Mononuclear cell (primary cell): ENCODE measurements around the gene INSYN1. TPM values are rescaled to one million over a fixed set of nuclear protein-coding genes. Genes with fewer than 3 reads are reported as not detected.
"Not testable (repeated sequence)": the region's sequence is repeated elsewhere in the genome, so short reads cannot be mapped to it uniquely, and the experiment has no call there.

ENCODE experiments used
- H3K27me3 ChIP-seq: 2 replicates; pipeline ENCODE4 v1.6.0; 2011; ENCODE audit warnings: low read length, control low read depth; ENCODE audit not compliant: insufficient read depth
- H3K4me1 ChIP-seq: 2 replicates; pipeline ENCODE4 v1.5.1; 2011; ENCODE audit warnings: mild to moderate bottlenecking, low read length, control low read depth; ENCODE audit not compliant: insufficient read depth
- H3K4me3 ChIP-seq: 2 replicates; pipeline ENCODE4 v1.5.1; 2011; ENCODE audit warnings: mild to moderate bottlenecking, low read length, moderate library complexity
- H3K9me3 ChIP-seq: 2 replicates; pipeline ENCODE4 v1.5.1; 2011; ENCODE audit warnings: low read depth, mild to moderate bottlenecking, control low read depth, low read length
- total RNA-seq: library from RNA; depleted of rRNA; stranded (reverse); fragments of >200 nt; gene quantifications from one replicate; pipeline ENCODE4 v1.2.3, GENCODE V29; 2012

INSYN1 gene
- total RNA-seq, 1 donor, result not detected

GRCh38 chr15:73748730-73749129 is 4.4 kb downstream of the INSYN1 start:
- H3K27me3 ChIP-seq, result peaks cover 11% of the 10 kb centered on the region
- H3K4me1 ChIP-seq, result no peaks in the 10 kb centered on the region
- H3K9me3 ChIP-seq, result no peaks in the 10 kb centered on the region
- no peak overlapping the region for H3K4me3 ChIP-seq

- no peak overlapping the region for H3K4me3 ChIP-seq
- H3K4me1 ChIP-seq, result no peaks in the 10 kb centered on the region
- peaks cover 8% of the 10 kb centered on the region for H3K27me3 ChIP-seq
- H3K9me3 ChIP-seq, result no peaks in the 10 kb centered on the region
Observed at GRCh38 chr15:73747847-73748590, 5.1 kb downstream of the INSYN1 start.

GRCh38 chr15:73746883-73747282 is 6.3 kb downstream of the INSYN1 start:
- Histone ChIP-seq H3K4me3 (no peak overlapping the region), H3K27me3 (peaks cover 5% of the 10 kb centered on the region), H3K9me3 (no peaks in the 10 kb centered on the region), H3K4me1 (no peaks in the 10 kb centered on the region)

GRCh38 chr15:73746261-73746660 is 6.9 kb downstream of the INSYN1 start:
- no peaks in the 10 kb centered on the region for H3K4me1 ChIP-seq
- H3K27me3 ChIP-seq, result peaks cover 3% of the 10 kb centered on the region
- H3K9me3 ChIP-seq, result no peaks in the 10 kb centered on the region
- no peak overlapping the region for H3K4me3 ChIP-seq

- no peak overlapping the region for H3K4me3 ChIP-seq
- H3K4me1 ChIP-seq, result no peaks in the 10 kb centered on the region
- no peaks in the 10 kb centered on the region for H3K9me3 ChIP-seq
- H3K27me3 ChIP-seq, result no peaks in the 10 kb centered on the region
Observed at GRCh38 chr15:73745073-73745472, 8.1 kb downstream of the INSYN1 start.

GRCh38 chr15:73744293-73744692 is 8.9 kb downstream of the INSYN1 start:
- H3K9me3 ChIP-seq, result no peaks in the 10 kb centered on the region
- H3K4me1 ChIP-seq, result no peaks in the 10 kb centered on the region
- H3K27me3 ChIP-seq, result no peaks in the 10 kb centered on the region
- no peak overlapping the region for H3K4me3 ChIP-seq

GRCh38 chr15:73741321-73741836 is 11.8 kb downstream of the INSYN1 start:
- Histone ChIP-seq H3K27me3 (no peaks in the 10 kb centered on the region), H3K4me1 (no peaks in the 10 kb centered on the region), H3K9me3 (no peaks in the 10 kb centered on the region), H3K4me3 (no peak overlapping the region)

GRCh38 chr15:73740152-73741048 is 12.8 kb downstream of the INSYN1 start:
- Histone ChIP-seq H3K27me3 (no peaks in the 10 kb centered on the region), H3K4me3 (no peak overlapping the region), H3K4me1 (no peaks in the 10 kb centered on the region)

GRCh38 chr15:73737535-73737934 is 15.6 kb downstream of the INSYN1 start:
- no peaks in the 10 kb centered on the region for H3K9me3 ChIP-seq
- H3K4me3 ChIP-seq, result no peak overlapping the region
- no peaks in the 10 kb centered on the region for H3K4me1 ChIP-seq
- H3K27me3 ChIP-seq, result no peaks in the 10 kb centered on the region

More at GRCh38 chr15:73740152-73741048, 12.8 kb downstream of the INSYN1 start:
- H3K9me3 ChIP-seq, result no peaks in the 10 kb centered on the region

GRCh38 chr15:73732930-73733329 is 20.2 kb downstream of the INSYN1 start:
- no peaks in the 10 kb centered on the region for H3K27me3 ChIP-seq
- H3K4me1 ChIP-seq, result no peaks in the 10 kb centered on the region
- no peaks in the 10 kb centered on the region for H3K9me3 ChIP-seq
- no peak overlapping the region for H3K4me3 ChIP-seq

GRCh38 chr15:73732051-73732450 is 21.1 kb downstream of the INSYN1 start:
- not testable (repeated sequence) for H3K27me3 ChIP-seq, H3K4me1 ChIP-seq, H3K4me3 ChIP-seq, H3K9me3 ChIP-seq

GRCh38 chr15:73727330-73727976 is 25.7 kb downstream of the INSYN1 start:
- Histone ChIP-seq H3K4me3 (no peak overlapping the region), H3K9me3 (no peaks in the 10 kb centered on the region), H3K27me3 (no peaks in the 10 kb centered on the region), H3K4me1 (no peaks in the 10 kb centered on the region)

GRCh38 chr15:73724212-73724611 is 28.9 kb downstream of the INSYN1 start:
- no peaks in the 10 kb centered on the region for H3K9me3 ChIP-seq
- no peak overlapping the region for H3K4me3 ChIP-seq
- H3K4me1 ChIP-seq, result no peaks in the 10 kb centered on the region
- no peaks in the 10 kb centered on the region for H3K27me3 ChIP-seq

GRCh38 chr15:73723191-73723590 is 30.0 kb downstream of the INSYN1 start:
- Histone ChIP-seq H3K27me3 (no peaks in the 10 kb centered on the region), H3K4me1 (no peaks in the 10 kb centered on the region), H3K4me3 (no peak overlapping the region), H3K9me3 (no peaks in the 10 kb centered on the region)

- Histone ChIP-seq H3K27me3 (no peaks in the 10 kb centered on the region), H3K4me1 (no peaks in the 10 kb centered on the region), H3K9me3 (no peaks in the 10 kb centered on the region), H3K4me3 (no peak overlapping the region)
Observed at GRCh38 chr15:73722425-73722824, 30.7 kb downstream of the INSYN1 start.
